Smooth muscle cell (in vitro differentiated cells): Measurements from ENCODE around the gene SCFD2. TPM values are rescaled to one million over a fixed set of nuclear protein-coding genes. Genes with fewer than 3 reads are reported as not detected.
A peak's percentile ranks its signal among the peaks of the same experiment; 100 is the strongest.

ENCODE experiments used
- DNase-seq: peaks from one replicate; lab custom pipeline; 2025; ENCODE audit not compliant: unreplicated experiment; lab: John Stamatoyannopoulos, UW
- H2AFZ ChIP-seq: fragments of 200-600 bp; sonication (generic); 2 replicates; pipeline ENCODE4 v1.6.0; 2016; ENCODE audit warnings: antibody characterized with exemption, low read depth, mild to moderate bottlenecking
- H3F3A ChIP-seq: fragments of 200-600 bp; sonication (generic); 2 replicates; pipeline ENCODE4 v1.6.0; 2017; ENCODE audit warnings: antibody characterized with exemption, low read depth
- H3K27ac ChIP-seq: fragments of 200-600 bp; sonication (generic); 2 replicates; pipeline ENCODE4 v1.5.1; 2016; ENCODE audit warnings: low read depth, mild to moderate bottlenecking
- H3K27me3 ChIP-seq: fragments of 200-600 bp; sonication (generic); 2 replicates; pipeline ENCODE4 v1.6.1; 2016; ENCODE audit warnings: low read depth, mild to moderate bottlenecking
- H3K36me3 ChIP-seq: fragments of 200-600 bp; sonication (generic); 2 replicates; pipeline ENCODE4 v1.5.1; 2016; ENCODE audit warnings: low read depth
- H3K4me1 ChIP-seq: fragments of 200-600 bp; sonication (generic); 2 replicates; pipeline ENCODE4 v1.5.1; 2016; ENCODE audit warnings: low read depth
- H3K4me2 ChIP-seq: fragments of 200-600 bp; sonication (generic); 2 replicates; pipeline ENCODE4 v1.6.0; 2016; ENCODE audit warnings: mild to moderate bottlenecking
- H3K4me3 ChIP-seq: fragments of 200-600 bp; sonication (generic); 2 replicates; pipeline ENCODE4 v1.5.1; 2016; ENCODE audit warnings: mild to moderate bottlenecking
- H3K79me2 ChIP-seq: fragments of 200-600 bp; sonication (generic); 2 replicates; pipeline ENCODE4 v1.6.0; 2016; ENCODE audit warnings: low read depth, mild to moderate bottlenecking
- H3K9ac ChIP-seq: fragments of 200-600 bp; sonication (generic); 2 replicates; pipeline ENCODE4 v1.6.0; 2016; ENCODE audit warnings: low read depth
- H3K9me3 ChIP-seq: fragments of 200-600 bp; sonication (generic); replicated peaks from 2 replicates; pipeline ENCODE4 v1.5.1; 2016; ENCODE audit warnings: low read depth
- H4K20me1 ChIP-seq: fragments of 200-600 bp; sonication (generic); 2 replicates; pipeline ENCODE4 v1.6.0; 2016; ENCODE audit warnings: low read depth
- CTCF ChIP-seq: fragments of 200-600 bp; sonication (generic); IDR thresholded peaks from 2 replicates; pipeline ENCODE4 v1.5.1; 2017; ENCODE audit warnings: borderline replicate concordance, mild to moderate bottlenecking, antibody characterized with exemption; ENCODE audit not compliant: insufficient read depth, poor library complexity, severe bottlenecking
- WGBS: methylation state at CpG from one replicate; pipeline ENCODE4 v1.1.7; 2016; ENCODE audit warnings: low lambda C conversion rate; 5-methylcytosine and 5-hydroxymethylcytosine counted together
- polyA plus RNA-seq: library from polyadenylated mRNA; unstranded; fragments of >200 nt; fragmentation: Nextera tagmentation; extraction: Ambion mirVana; gene quantifications from 2 replicates; pipeline ENCODE4 v1.2.1, GENCODE V29; 2016
- total RNA-seq: library from RNA; depleted of rRNA; stranded (reverse); fragments of >200 nt; gene quantifications from 2 replicates; pipeline ENCODE4 v1.2.3, GENCODE V29; 2014

Gene SCFD2
- total and polyA plus RNA-seq, 2 experiments from 2014 or later: 7.8 to 11.4 TPM

GRCh38 chr4:52957835-52958631, 407.8 kb downstream of the SCFD2 start:
- Histone ChIP-seq H3F3A (no peaks in the 10 kb centered on the region), H3K79me2 (no peaks in the 10 kb centered on the region), H3K9ac (no peak overlapping the region), H3K36me3 (no peaks in the 10 kb centered on the region), H3K4me3 (no peak overlapping the region), H2AFZ (no peak overlapping the region), H3K27ac (peak overlapping the region; percentile 28), H3K4me1 (peaks cover 14% of the 10 kb centered on the region), H3K27me3 (no peaks in the 10 kb centered on the region), H3K4me2 (no peak overlapping the region), H3K9me3 (no peaks in the 10 kb centered on the region), H4K20me1 (no peaks in the 10 kb centered on the region)
- TF ChIP-seq CTCF: no peak
- DNase-seq: no peak
- 62% methylated on average over 12 of the region's 12 CpGs for WGBS

GRCh38 chr4:52957220-52957686, 408.6 kb downstream of the SCFD2 start:
- H3F3A ChIP-seq: no peaks in the 10 kb centered on the region
- H3K27ac ChIP-seq: peak overlapping the region; percentile 28
- H3K9ac ChIP-seq: no peak overlapping the region
- 24% methylated on average over 9 of the region's 9 CpGs for WGBS
- H2AFZ ChIP-seq: no peak overlapping the region
- H3K4me2 ChIP-seq: no peak overlapping the region
- TF ChIP-seq CTCF: no peak
- no peaks in the 10 kb centered on the region for H3K27me3 ChIP-seq
- H3K36me3 ChIP-seq: no peaks in the 10 kb centered on the region
- no peak for DNase-seq
- no peak overlapping the region for H3K4me3 ChIP-seq
- H3K79me2 ChIP-seq: no peaks in the 10 kb centered on the region
- H3K4me1 ChIP-seq: peaks cover 14% of the 10 kb centered on the region
- no peaks in the 10 kb centered on the region for H4K20me1 ChIP-seq
- no peaks in the 10 kb centered on the region for H3K9me3 ChIP-seq

- Histone ChIP-seq H3K4me3 (no peak overlapping the region), H3K4me2 (no peak overlapping the region), H3K27ac (no peak overlapping the region), H3K9ac (no peak overlapping the region), H3K9me3 (no peaks in the 10 kb centered on the region), H3K4me1 (peaks cover 14% of the 10 kb centered on the region), H3K36me3 (no peaks in the 10 kb centered on the region), H4K20me1 (no peaks in the 10 kb centered on the region), H3F3A (no peaks in the 10 kb centered on the region), H3K79me2 (no peaks in the 10 kb centered on the region), H3K27me3 (no peaks in the 10 kb centered on the region), H2AFZ (no peak overlapping the region)
- DNase-seq: no peak
- WGBS: 74% methylated on average over 2 of the region's 2 CpGs
- TF ChIP-seq CTCF: no peak
Measured at GRCh38 chr4:52956691-52957090, 409.2 kb downstream of the SCFD2 start.
